Right lobe of liver (tissue), 6 donors: ENCODE measurements around the gene ZNF319. TPM values are rescaled to one million over a fixed set of nuclear protein-coding genes. Genes with fewer than 3 reads are reported as not detected.

Experiments used
- ATAC-seq, 4 donors: fragments of 200-7000 bp; cut with Tn5 transposase; one replicate each; pipeline ENCODE4 v1.9.1; 2020; ENCODE audit warnings: mild to moderate bottlenecking in 4 of 4, moderate library complexity in 4 of 4
- DNase-seq, 3 donors: peaks; one replicate each; pipeline ENCODE4 v3.0.0-alpha.2; 2020
- H3K27ac ChIP-seq, 3 donors: fragments of 200-600 bp; one replicate each; pipeline ENCODE4 v1.8.0; 2022
- H3K27me3 ChIP-seq, 2 donors: fragments of 200-600 bp; one replicate each; pipeline ENCODE4 v1.8.0; 2022
- H3K36me3 ChIP-seq, 4 donors: fragments of 200-600 bp; sonication (generic) in 1 of 4; one replicate each; pipeline versions ENCODE4 v1.5.1 to v1.8.0; 2017 to 2022; ENCODE audit warnings: control low read depth in 1 of 4
- H3K4me1 ChIP-seq, 4 donors: fragments of 200-600 bp; sonication (generic) in 1 of 4; one replicate each; pipeline versions ENCODE4 v1.5.1 to v1.8.0; 2017 to 2022; ENCODE audit warnings: control low read depth in 1 of 4
- H3K4me3 ChIP-seq, 3 donors: fragments of 200-600 bp; one replicate each; pipeline ENCODE4 v1.8.0; 2022
- H3K9me3 ChIP-seq, 4 donors: fragments of 200-600 bp; sonication (generic) in 1 of 4; one replicate each; pipeline versions ENCODE4 v1.5.1 to v1.8.0; 2017 to 2022; ENCODE audit warnings: control low read depth in 1 of 4
- POLR2A ChIP-seq: fragments of 450-650 bp; IDR thresholded peaks from one replicate; pipeline ENCODE4 v1.6.1; 2017; ENCODE audit warnings: antibody characterized with exemption, mild to moderate bottlenecking
- WGBS: methylation state at CpG from one replicate; pipeline ENCODE4 v1.1.6; 2018; ENCODE audit warnings: low coverage, low lambda C conversion rate; ENCODE audit not compliant: insufficient coverage; ENCODE audit errors: missing lambda C conversion rate; 5-methylcytosine and 5-hydroxymethylcytosine counted together
- intact Hi-C, 2 donors: fragments of 100-400 bp; cut with DNase I; formaldehyde crosslinking; loops; one replicate each; pipeline versions ENCODE4 v1.11.2 to v1.14.1; 2022
- total RNA-seq, 6 experiments: library from RNA; depleted of rRNA in 2 of 6; stranded (reverse); fragments of >200 nt in 2 of 6; fragmentation: NEBNext Ultra II Directional in 3 of 6; extraction: Animal tissue kit (Norgen Biotek cat#: 25700) in 3 of 6; gene quantifications; one replicate each; pipeline versions ENCODE4 v1.1.0 to v1.2.4, GENCODE V29; 2016 to 2023
- TF ChIP-seq, protein P1 (sequence below), 4 donors: fragments of 200-600 bp in 3 of 4; fragments of 450-650 bp in 1 of 4; IDR thresholded peaks; one replicate each; pipeline versions ENCODE4 v1.5.1 to v1.8.0; 2016 to 2022; ENCODE audit warnings: antibody characterized with exemption in 4 of 4, mild to moderate bottlenecking in 2 of 4
- donor health status: DM: no; HTN: yes; CAD: no.
- donor health status: DM: no; HTN: no; CAD: no.
- donor health status: DM: no; HTN: no; CAD: no.
- donor health status: DM: no; HTN: yes; CAD: no.
- donor health status: DM: no; HTN: yes; CAD: no.

ZNF319 gene
- total RNA-seq, 6 experiments from 2014 or later = 2.5 to 4.9 (median 3.4) TPM

DNA sequence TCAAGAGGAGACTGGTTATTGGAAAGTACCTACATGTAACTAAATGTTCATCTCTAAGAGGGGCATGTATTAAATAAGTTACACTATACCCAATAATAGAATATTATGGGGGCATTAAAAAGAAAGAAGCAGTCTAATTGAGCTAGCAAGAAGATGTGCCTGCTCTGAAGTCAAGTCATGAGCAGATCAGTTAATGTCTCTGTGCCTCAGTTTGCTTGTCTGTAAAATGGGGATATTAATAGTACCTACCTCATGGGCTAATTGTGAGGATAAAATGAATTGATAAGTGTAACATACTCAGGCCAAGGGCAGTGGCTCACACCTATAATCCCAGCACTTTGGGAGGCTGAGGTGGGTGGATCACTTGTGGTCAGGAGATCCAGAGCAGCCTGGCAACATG lies 32.6 kb downstream of the ZNF319 start:
- no peak overlapping the region for H3K27ac ChIP-seq
- intact Hi-C loops = no loop called here
- H3K4me1 ChIP-seq = no peaks in the 10 kb centered on the region
- H3K9me3 ChIP-seq = no peaks in the 10 kb centered on the region
- H3K27me3 ChIP-seq = no peaks in the 10 kb centered on the region
- H3K36me3 ChIP-seq = no peaks in the 10 kb centered on the region
- DNase-seq (peak in 1 of 3 donors; percentile 25), ATAC-seq (no peak)
- no peak overlapping the region for H3K4me3 ChIP-seq
- TF ChIP-seq, protein P1, sequence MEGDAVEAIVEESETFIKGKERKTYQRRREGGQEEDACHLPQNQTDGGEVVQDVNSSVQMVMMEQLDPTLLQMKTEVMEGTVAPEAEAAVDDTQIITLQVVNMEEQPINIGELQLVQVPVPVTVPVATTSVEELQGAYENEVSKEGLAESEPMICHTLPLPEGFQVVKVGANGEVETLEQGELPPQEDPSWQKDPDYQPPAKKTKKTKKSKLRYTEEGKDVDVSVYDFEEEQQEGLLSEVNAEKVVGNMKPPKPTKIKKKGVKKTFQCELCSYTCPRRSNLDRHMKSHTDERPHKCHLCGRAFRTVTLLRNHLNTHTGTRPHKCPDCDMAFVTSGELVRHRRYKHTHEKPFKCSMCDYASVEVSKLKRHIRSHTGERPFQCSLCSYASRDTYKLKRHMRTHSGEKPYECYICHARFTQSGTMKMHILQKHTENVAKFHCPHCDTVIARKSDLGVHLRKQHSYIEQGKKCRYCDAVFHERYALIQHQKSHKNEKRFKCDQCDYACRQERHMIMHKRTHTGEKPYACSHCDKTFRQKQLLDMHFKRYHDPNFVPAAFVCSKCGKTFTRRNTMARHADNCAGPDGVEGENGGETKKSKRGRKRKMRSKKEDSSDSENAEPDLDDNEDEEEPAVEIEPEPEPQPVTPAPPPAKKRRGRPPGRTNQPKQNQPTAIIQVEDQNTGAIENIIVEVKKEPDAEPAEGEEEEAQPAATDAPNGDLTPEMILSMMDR (IDR thresholded peaks at IDR 0.05) = no peak
- no peak for TF ChIP-seq POLR2A

DNA sequence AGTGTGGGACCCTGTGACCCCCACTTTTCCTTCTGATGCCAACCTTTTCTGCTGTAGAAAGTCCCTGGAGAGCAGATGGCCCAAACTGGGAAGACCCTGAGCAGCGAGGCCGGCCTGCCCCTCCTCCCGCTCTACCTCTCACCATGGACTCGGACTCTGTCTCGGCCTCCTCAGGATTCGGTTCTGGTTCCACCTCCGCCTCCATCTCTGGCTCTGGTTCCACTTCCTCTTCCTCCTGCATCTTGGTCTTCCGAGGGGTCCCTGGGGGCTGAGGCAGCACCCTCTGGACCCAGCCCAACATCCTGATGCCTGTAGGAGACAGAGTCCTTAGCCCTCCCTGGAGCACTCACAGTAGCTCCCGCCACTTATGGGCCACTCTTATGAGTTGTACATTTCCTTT lies 33.5 kb downstream of the ZNF319 start:
- ATAC-seq = no peak

DNA sequence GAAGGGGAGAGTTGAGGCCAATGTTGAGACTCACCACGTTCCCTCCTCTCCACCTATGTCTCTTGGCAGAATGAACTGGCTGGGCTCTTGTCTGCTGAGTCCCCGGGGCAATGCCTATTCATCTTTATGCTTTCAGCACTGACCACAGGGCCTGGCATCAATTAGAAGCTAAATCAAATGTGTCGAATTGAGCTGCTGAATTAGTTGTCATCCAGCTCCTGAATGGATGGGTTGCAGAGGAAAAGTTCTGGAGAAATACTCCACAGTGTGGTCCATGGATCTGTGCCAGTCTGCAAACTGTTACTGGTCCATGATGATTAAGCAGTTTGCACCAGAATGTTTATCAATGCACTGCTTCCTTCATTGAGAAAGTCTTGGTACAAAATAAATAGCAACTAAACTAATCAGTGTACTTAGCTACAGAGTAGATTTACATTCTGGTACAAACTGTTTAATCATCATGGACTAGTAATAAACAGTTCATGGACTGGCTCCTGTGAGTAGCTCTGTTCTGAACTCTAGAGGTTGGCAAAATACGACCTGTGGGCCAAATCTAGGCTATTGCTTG lies 34.2 kb downstream of the ZNF319 start:
- ATAC-seq (peak in 1 of 4 donors; percentile 45), DNase-seq (peak in 1 of 3 donors; percentile 5)
- Histone ChIP-seq H3K27ac (no peak overlapping the region), H3K4me1 (no peaks in the 10 kb centered on the region), H3K36me3 (no peaks in the 10 kb centered on the region), H3K27me3 (no peaks in the 10 kb centered on the region), H3K4me3 (no peak overlapping the region), H3K9me3 (no peaks in the 10 kb centered on the region)
- TF ChIP-seq POLR2A = no peak
- TF ChIP-seq, protein P1 (IDR thresholded peaks at IDR 0.05) = no peak
- 39% methylated on average over 3 of the region's 4 CpGs for WGBS
- intact Hi-C loops = no loop called here

More for the DNA sequence above, 33.5 kb downstream of the ZNF319 start:
- 93% methylated on average over 7 of the region's 9 CpGs for WGBS
- Histone ChIP-seq H3K4me3 (no peak overlapping the region), H3K27me3 (no peaks in the 10 kb centered on the region), H3K4me1 (no peaks in the 10 kb centered on the region), H3K9me3 (no peaks in the 10 kb centered on the region), H3K36me3 (no peaks in the 10 kb centered on the region), H3K27ac (no peak overlapping the region)
- intact Hi-C loops = no loop called here
- peak in 1 of 3 donors; percentile 31 for DNase-seq
- no peak for TF ChIP-seq POLR2A
- TF ChIP-seq, protein P1 (IDR thresholded peaks at IDR 0.05) = no peak

DNA sequence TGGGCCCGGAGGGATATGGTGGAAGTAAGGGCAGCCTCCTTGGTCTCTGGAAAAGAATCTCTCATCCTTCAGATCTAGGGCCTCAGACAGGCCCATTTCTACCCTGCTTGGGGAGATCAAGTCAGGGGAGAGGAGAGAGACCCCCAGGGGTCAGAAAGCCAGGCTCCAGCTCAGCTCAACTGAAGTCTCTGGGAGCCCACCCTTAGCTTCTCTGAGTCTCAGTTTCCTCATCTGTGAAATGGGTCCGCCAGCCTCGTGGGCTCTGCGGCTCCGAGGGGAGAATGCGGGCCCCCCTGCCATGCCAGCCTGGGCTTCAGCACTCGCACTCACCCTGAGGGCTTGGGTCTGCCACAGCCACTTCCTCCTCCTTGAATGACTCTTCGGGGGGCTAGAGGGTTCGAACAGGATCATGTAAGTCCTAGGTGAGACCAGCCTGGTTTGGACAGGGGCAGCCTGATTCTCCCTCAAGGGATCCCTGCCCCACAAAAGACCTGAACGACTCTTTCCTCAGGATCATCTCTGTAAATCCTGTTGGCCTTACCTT lies 36.2 kb downstream of the ZNF319 start:
- TF ChIP-seq, protein P1 (IDR thresholded peaks at IDR 0.05) = no peak
- no peak for TF ChIP-seq POLR2A
- no peak overlapping the region for H3K27ac ChIP-seq
- peak in 1 of 3 donors; percentile 7 for DNase-seq
- no peaks in the 10 kb centered on the region for H3K4me1 ChIP-seq
- no peak for ATAC-seq
- H3K9me3 ChIP-seq = no peaks in the 10 kb centered on the region
- intact Hi-C loops = no loop called here
- no peak overlapping the region for H3K4me3 ChIP-seq
- 69% methylated on average over 5 of the region's 10 CpGs for WGBS
- H3K27me3 ChIP-seq = no peaks in the 10 kb centered on the region
- no peaks in the 10 kb centered on the region for H3K36me3 ChIP-seq
